Caco-2 (cell line): ENCODE results near the gene RPS6KC1. TPM values are rescaled to one million over a fixed set of nuclear protein-coding genes. Genes with fewer than 3 reads are reported as not detected.

Experiments
- BruUV-seq: library from RNA; stranded (reverse); fragments of 400-500 nt; replicated peaks from 2 replicates; lab custom pipeline; 2021; lab: Mats Ljungman, UMichigan
- CTCF ChIA-PET: fragments of 300-600 bp; sonication (Branson Sonifier 250); formaldehyde crosslinking; loops from one replicate; lab custom pipeline; 2022; ENCODE audit warnings: antibody characterized with exemption; lab: Charles Lee
- POLR2A ChIA-PET: fragments of 300-600 bp; sonication (Branson Sonifier 250); formaldehyde crosslinking; loops from one replicate; lab custom pipeline; 2022; ENCODE audit warnings: antibody characterized with exemption; lab: Charles Lee
- DNase-seq, 2 experiments: peaks; one replicate each; pipeline versions ENCODE4 v3.0.0 to v3.0.0-alpha.2; 2020 to 2022
- H3K27me3 ChIP-seq: replicated peaks from 2 replicates; pipeline ENCODE4 v1.6.0; 2011; ENCODE audit warnings: low read length; ENCODE audit not compliant: control insufficient read depth, insufficient read depth
- H3K36me3 ChIP-seq: 2 replicates; pipeline ENCODE4 v1.5.1; 2011; ENCODE audit warnings: low read length; ENCODE audit not compliant: control insufficient read depth, insufficient read depth
- H3K4me1 ChIP-seq: fragments of 250-450 bp; sonication (Bioruptor Pico); 2 replicates; pipeline ENCODE4 v1.5.1; 2020; ENCODE audit warnings: mild to moderate bottlenecking
- H3K4me3 ChIP-seq: 2 replicates; pipeline ENCODE4 v1.5.1; 2011; ENCODE audit warnings: low read depth, mild to moderate bottlenecking, control low read depth, low read length
- H3K9me3 ChIP-seq: fragments of 250-450 bp; sonication (Bioruptor Pico); 2 replicates; pipeline ENCODE4 v1.5.1; 2020; ENCODE audit warnings: mild to moderate bottlenecking, moderate library complexity
- H3K27ac Mint-ChIP-seq: one replicate; pipeline ENCODE4 v1.8.0; 2022; ENCODE audit warnings: mixed read lengths; ENCODE audit not compliant: unreplicated experiment
- H3K27me3 Mint-ChIP-seq: one replicate; pipeline ENCODE4 v1.8.0; 2022; ENCODE audit warnings: mixed read lengths; ENCODE audit not compliant: insufficient read depth, unreplicated experiment
- H3K36me3 Mint-ChIP-seq: one replicate; pipeline ENCODE4 v1.8.0; 2022; ENCODE audit warnings: mild to moderate bottlenecking, mixed read lengths; ENCODE audit not compliant: insufficient read depth, unreplicated experiment
- H3K4me1 Mint-ChIP-seq: one replicate; pipeline ENCODE4 v1.8.0; 2022; ENCODE audit warnings: low read depth, mixed read lengths; ENCODE audit not compliant: unreplicated experiment
- H3K4me3 Mint-ChIP-seq: one replicate; pipeline ENCODE4 v1.8.0; 2022; ENCODE audit warnings: mild to moderate bottlenecking, moderate library complexity, mixed read lengths; ENCODE audit not compliant: unreplicated experiment
- H3K9me3 Mint-ChIP-seq: one replicate; pipeline ENCODE4 v1.8.0; 2022; ENCODE audit warnings: mixed read lengths; ENCODE audit not compliant: unreplicated experiment
- CTCF ChIP-seq, 2 experiments: fragments of 200-600 bp in 1 of 2; IDR thresholded peaks; 1 replicate in 1 of 2; 2 replicates in 1 of 2; pipeline versions ENCODE4 v1.5.1 to v1.8.0; 2011 to 2022; ENCODE audit warnings: antibody characterized with exemption in 1 of 2, control low read depth in 1 of 2, inconsistent platforms in 1 of 2, low read depth in 1 of 2, low read length in 1 of 2, mild to moderate bottlenecking in 1 of 2, moderate library complexity in 1 of 2; ENCODE audit not compliant: insufficient read depth in 1 of 2, severe bottlenecking in 1 of 2, unreplicated experiment in 1 of 2
- intact Hi-C: fragments of 100-400 bp; cut with micrococcal nuclease; formaldehyde crosslinking; loops from one replicate; pipeline ENCODE4 v1.10.0; 2022; ENCODE audit not compliant: unreplicated experiment
- total RNA-seq: library from RNA; stranded (reverse); gene quantifications from 2 replicates; pipeline ENCODE4 v1.2.3, GENCODE V29; 2022

RPS6KC1 gene
- total RNA-seq, 1 experiment from 2014 or later: 16.4 TPM

DNA sequence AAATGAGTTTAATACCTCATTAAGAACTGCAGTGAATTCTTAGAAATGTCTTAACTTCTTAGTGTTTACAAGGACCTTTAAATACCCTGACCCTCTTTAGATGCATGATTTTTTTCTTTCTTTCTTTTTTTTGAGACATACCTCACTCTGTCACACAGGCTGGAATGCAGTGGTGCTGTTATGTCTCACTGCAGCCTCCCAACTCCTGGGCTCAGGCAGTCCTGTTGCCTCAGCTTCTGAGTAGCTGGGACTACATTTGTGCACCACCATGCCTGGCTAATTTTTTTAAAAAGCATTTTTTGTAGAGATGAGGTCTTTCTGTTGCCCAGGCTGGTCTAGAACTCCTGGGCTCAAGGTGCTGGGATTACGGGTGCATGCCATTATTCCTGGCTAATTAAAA, 191.8 kb downstream of the RPS6KC1 start:
- Histone ChIP-seq H3K9me3 (no peaks in the 10 kb centered on the region), H3K27me3 (no peaks in the 10 kb centered on the region), H3K4me1 (peaks cover 15% of the 10 kb centered on the region), H3K36me3 (no peaks in the 10 kb centered on the region), H3K4me3 (no peak overlapping the region)
- TF ChIP-seq CTCF (IDR thresholded peaks at IDR 0.05; ENCODE audit: insufficient read depth in 1 of 2, low read depth in 1 of 2, low read length in 1 of 2, severe bottlenecking in 1 of 2, unreplicated experiment in 1 of 2): no peak
- intact Hi-C loops: loop anchor here (10.0 kb wide), 1 partner anchor 942 kb away; no protein-coding TSS in a partner anchor
- no peaks in the 10 kb centered on the region for H3K27me3 Mint-ChIP-seq
- BruUV-seq: no TSS peak
- H3K36me3 Mint-ChIP-seq: no peaks in the 10 kb centered on the region
- H3K4me3 Mint-ChIP-seq: no peak overlapping the region
- CTCF ChIA-PET: no interaction called here
- no peak overlapping the region for H3K27ac Mint-ChIP-seq
- H3K4me1 Mint-ChIP-seq: peaks cover 27% of the 10 kb centered on the region
- POLR2A ChIA-PET: no interaction called here
- H3K9me3 Mint-ChIP-seq: no peaks in the 10 kb centered on the region
- no peak for DNase-seq

DNA sequence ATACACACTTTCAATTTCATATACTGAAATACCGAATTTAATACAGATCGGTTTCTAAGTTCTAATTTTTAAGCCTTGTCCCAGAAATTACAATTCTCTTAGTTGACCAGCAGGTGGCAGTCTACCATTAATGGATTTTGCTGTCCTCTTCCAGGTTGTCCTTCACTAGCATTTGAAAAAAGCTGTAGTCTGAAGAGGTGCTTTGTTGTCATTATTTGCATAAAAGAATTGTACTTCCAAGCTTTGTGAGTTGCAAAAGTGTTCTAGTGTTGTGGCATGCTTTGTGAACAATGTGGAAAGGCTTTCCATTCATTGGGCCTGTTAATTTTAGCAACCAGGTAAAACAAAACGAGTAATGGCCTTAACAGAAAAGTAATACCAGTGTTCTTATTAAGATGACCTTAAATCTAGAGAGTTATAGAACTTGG, 193.6 kb downstream of the RPS6KC1 start:
- Mint-ChIP-seq H3K27me3 (no peaks in the 10 kb centered on the region), H3K27ac (peak overlapping the region; percentile 50), H3K4me1 (peaks cover 27% of the 10 kb centered on the region), H3K36me3 (no peaks in the 10 kb centered on the region), H3K4me3 (no peak overlapping the region), H3K9me3 (no peaks in the 10 kb centered on the region)
- CTCF ChIA-PET: interaction anchor here (0.6 to 2.0 kb wide), 5 partner anchors 174 to 878 kb away, joined by 3 to 14 read pairs (median 4); no protein-coding TSS in a partner anchor
- no TSS peak for BruUV-seq
- no peaks in the 10 kb centered on the region for H3K36me3 ChIP-seq
- H3K4me3 ChIP-seq: no peak overlapping the region
- no peaks in the 10 kb centered on the region for H3K27me3 ChIP-seq
- DNase-seq: peak in 1 of 2 experiments; percentile 67
- intact Hi-C loops: loop anchor here (1.0 to 10.0 kb wide), 8 partner anchors 122 to 940 kb away; partner anchors contain the start of gene PROX1
- POLR2A ChIA-PET: no interaction called here
- peaks cover 15% of the 10 kb centered on the region for H3K4me1 ChIP-seq
- H3K9me3 ChIP-seq: no peaks in the 10 kb centered on the region
- peak; percentile 76 to 78 for TF ChIP-seq CTCF (IDR thresholded peaks at IDR 0.05; ENCODE audit: insufficient read depth in 1 of 2, low read depth in 1 of 2, low read length in 1 of 2, severe bottlenecking in 1 of 2, unreplicated experiment in 1 of 2)

DNA sequence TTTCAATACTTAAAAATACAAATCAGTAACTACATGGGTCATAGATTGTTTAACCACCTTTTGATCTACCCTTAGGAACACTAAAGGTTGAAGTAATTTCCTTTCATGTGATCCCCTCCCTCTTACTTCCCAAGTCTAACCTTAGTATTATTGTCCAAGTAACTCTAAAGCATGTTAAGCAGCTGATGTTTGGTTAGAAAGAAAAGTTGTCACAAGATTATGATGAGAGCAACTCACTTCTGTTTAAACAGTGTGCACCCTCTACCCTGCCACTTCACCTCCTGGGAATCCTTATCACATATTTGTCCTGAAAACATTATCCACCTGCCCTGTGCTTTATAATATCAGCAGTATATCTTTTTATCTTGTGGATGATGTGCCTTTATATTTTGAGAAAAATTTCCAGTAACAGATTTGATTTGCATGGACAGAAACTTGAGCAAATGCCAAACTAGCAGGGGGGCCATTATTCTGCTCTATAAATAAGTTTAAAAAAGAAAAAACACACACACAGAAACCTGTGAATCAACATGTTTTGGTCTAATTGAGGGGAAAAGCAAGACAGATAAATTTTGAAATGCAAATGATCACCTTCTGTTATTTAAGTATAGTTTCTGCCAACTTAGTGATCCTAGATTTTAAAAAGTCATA, 194.3 kb downstream of the RPS6KC1 start:
- Histone ChIP-seq H3K4me1 (peaks cover 15% of the 10 kb centered on the region), H3K4me3 (no peak overlapping the region), H3K36me3 (peaks cover 2% of the 10 kb centered on the region; the same call in 1 of the 2 replicates), H3K27me3 (no peaks in the 10 kb centered on the region), H3K9me3 (no peaks in the 10 kb centered on the region)
- intact Hi-C loops: loop anchor here (1.0 to 10.0 kb wide), 8 partner anchors 123 to 939 kb away; partner anchors contain the start of gene PROX1
- CTCF ChIA-PET: interaction anchor here (0.6 to 2.0 kb wide), 6 partner anchors 144 to 878 kb away, joined by 3 to 14 read pairs (median 4); no protein-coding TSS in a partner anchor
- BruUV-seq: no TSS peak
- H3K4me1 Mint-ChIP-seq: peaks cover 27% of the 10 kb centered on the region
- TF ChIP-seq CTCF (IDR thresholded peaks at IDR 0.05; ENCODE audit: insufficient read depth in 1 of 2, low read depth in 1 of 2, low read length in 1 of 2, severe bottlenecking in 1 of 2, unreplicated experiment in 1 of 2): no peak
- no peak overlapping the region for H3K4me3 Mint-ChIP-seq
- no peaks in the 10 kb centered on the region for H3K36me3 Mint-ChIP-seq
- no peaks in the 10 kb centered on the region for H3K9me3 Mint-ChIP-seq
- H3K27me3 Mint-ChIP-seq: no peaks in the 10 kb centered on the region
- peak overlapping the region; percentile 50 for H3K27ac Mint-ChIP-seq
- POLR2A ChIA-PET: no interaction called here
- DNase-seq: peak; percentile 37 to 40
